GM12873 (cell line): Measurements from ENCODE around the gene SLC7A6.
A peak's percentile ranks its signal among the peaks of the same experiment; 100 is the strongest.

ENCODE experiments used
- TF ChIP-seq, protein P1 (sequence below): IDR thresholded peaks from 2 replicates; pipeline ENCODE4 v1.5.1; 2012; ENCODE audit warnings: low read depth, mild to moderate bottlenecking, moderate library complexity, low read length, control low read depth; ENCODE audit not compliant: insufficient read depth; ENCODE audit errors: missing control alignments

SLC7A6 gene

GRCh38 chr16:68324336-68324735 lies 60.0 kb downstream of the SLC7A6 start:
- TF ChIP-seq, protein P1, sequence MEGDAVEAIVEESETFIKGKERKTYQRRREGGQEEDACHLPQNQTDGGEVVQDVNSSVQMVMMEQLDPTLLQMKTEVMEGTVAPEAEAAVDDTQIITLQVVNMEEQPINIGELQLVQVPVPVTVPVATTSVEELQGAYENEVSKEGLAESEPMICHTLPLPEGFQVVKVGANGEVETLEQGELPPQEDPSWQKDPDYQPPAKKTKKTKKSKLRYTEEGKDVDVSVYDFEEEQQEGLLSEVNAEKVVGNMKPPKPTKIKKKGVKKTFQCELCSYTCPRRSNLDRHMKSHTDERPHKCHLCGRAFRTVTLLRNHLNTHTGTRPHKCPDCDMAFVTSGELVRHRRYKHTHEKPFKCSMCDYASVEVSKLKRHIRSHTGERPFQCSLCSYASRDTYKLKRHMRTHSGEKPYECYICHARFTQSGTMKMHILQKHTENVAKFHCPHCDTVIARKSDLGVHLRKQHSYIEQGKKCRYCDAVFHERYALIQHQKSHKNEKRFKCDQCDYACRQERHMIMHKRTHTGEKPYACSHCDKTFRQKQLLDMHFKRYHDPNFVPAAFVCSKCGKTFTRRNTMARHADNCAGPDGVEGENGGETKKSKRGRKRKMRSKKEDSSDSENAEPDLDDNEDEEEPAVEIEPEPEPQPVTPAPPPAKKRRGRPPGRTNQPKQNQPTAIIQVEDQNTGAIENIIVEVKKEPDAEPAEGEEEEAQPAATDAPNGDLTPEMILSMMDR: no peak

GRCh38 chr16:68324780-68325357 lies 60.5 kb downstream of the SLC7A6 start:
- TF ChIP-seq, protein P1: no peak

DNA sequence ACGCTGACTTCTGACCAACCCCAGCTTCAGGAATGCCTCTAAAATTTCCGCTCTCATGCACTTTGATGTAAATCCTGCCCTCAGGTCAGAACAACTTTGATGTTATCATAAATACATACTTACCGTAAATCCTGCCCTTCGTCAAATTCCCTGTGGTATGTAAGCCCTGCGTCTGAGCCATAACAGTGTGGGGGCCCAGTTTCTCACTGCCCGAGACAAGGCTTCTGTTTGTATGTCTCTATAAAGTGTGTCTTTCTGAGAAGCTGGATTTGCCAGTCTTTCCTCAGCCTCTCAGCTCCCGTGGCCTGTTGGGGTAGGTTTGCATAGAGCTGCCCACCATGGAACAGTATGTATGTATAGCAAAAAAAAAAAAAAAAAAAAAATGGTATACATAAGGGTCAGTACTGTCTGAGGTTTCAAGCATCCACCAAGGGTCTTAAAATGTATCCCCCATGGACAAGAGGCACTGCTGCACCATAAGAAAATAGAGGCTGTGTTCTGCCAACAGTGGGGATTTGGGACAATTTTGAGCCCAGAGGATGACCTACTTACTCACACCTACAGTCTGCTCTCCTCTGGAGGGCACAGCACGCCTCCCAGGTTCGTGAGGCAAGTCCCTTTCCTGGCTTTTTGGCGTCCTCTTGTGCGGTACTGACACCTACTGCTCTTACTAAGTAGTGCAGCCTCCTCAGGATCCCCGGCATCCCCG lies 64.0 kb downstream of the SLC7A6 start:
- TF ChIP-seq, protein P1: peak; percentile 98

- TF ChIP-seq, protein P1: no peak
These were observed 64.6 kb downstream of the SLC7A6 start for GRCh38 chr16:68328860-68329390.

DNA sequence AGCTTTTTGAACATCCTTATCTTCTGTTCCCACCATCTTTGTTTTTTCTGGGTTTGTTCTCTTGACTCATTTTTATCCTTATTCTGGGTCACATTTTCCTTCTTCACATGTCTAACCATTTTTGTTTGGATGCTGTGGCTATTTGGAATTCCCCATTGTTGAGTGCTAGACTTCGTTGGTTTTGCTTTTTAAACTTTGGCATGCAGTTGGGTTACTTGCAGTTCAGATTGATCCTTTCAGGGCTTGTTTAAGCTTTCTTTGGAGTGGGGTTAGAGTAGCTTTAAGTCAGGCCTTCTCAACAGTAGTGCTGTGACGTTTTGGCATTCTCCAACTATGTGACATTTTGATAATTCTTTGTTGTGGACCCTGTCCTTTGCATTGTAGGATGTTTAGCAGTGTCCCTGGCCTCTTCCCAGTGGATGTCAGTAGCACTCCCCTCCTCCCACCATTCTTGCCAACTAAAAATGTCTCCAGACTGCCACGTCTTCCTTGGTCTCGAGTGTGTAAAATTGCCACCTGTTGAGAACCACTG lies 67.6 kb downstream of the SLC7A6 start:
- TF ChIP-seq, protein P1: no peak

GRCh38 chr16:68332411-68333121 lies 68.2 kb downstream of the SLC7A6 start:
- TF ChIP-seq, protein P1: no peak

DNA sequence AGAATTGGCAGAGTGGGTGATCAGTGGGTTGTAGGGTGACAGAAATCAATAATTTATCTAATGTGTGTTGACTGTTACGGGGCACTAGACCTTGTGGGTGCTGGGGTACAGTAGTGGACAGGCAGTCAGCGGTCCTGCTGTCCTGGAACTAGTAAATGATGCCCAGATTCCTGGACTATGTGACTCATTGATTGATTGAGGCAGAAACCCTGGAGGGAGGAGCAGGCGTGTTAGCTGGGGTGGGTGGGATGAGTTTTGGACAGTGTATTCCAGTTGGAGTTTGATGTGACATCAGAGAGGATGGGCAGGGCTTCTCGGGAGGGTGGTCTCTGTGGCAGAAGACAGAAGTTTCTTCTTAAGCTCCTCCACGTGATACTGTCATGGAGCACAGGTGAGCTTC lies 70.8 kb downstream of the SLC7A6 start:
- TF ChIP-seq, protein P1: no peak
